OCI-LY1 (cell line): ENCODE results near the gene HUNK.

ENCODE experiments used
- CTCF ChIP-seq: fragments of 200-600 bp; sonication (generic), shearing (Covaris generic); IDR thresholded peaks from 2 replicates; pipeline ENCODE4 v1.5.1; 2017; ENCODE audit warnings: mild to moderate bottlenecking, antibody characterized with exemption, low read length, moderate library complexity, mixed read lengths
- EZH2 ChIP-seq: fragments of 200-600 bp; sonication (generic), shearing (Covaris generic); IDR thresholded peaks from 2 replicates; pipeline ENCODE4 v1.8.0; 2017; ENCODE audit warnings: borderline replicate concordance, mixed run types, mild to moderate bottlenecking, antibody characterized with exemption, low read length, moderate library complexity, mixed read lengths

GRCh38 chr21:31896019-31896418, 23.2 kb downstream of the HUNK start:
- TF ChIP-seq CTCF (no peak), EZH2 (no peak)
